SU-DHL-6 (cell line): Measurements from ENCODE around the gene PPP2R3A.

ENCODE experiments used
- H2AFZ ChIP-seq: fragments of 200-600 bp; sonication (generic); 2 replicates; pipeline ENCODE4 v1.6.1; 2014; ENCODE audit warnings: low read depth, mild to moderate bottlenecking, moderate library complexity, mixed read lengths, antibody characterized with exemption, low read length; ENCODE audit not compliant: severe bottlenecking
- H3F3A ChIP-seq: fragments of 200-600 bp; shearing (Covaris generic); 2 replicates; pipeline ENCODE4 v1.6.0; 2016; ENCODE audit warnings: antibody characterized with exemption, mild to moderate bottlenecking; ENCODE audit not compliant: insufficient read depth
- H3K27ac ChIP-seq: fragments of 200-600 bp; sonication (generic); 2 replicates; pipeline ENCODE4 v1.5.1; 2016; ENCODE audit warnings: low read depth, mild to moderate bottlenecking, low read length, moderate library complexity, mixed read lengths
- H3K27me3 ChIP-seq: fragments of 200-600 bp; sonication (generic), shearing (Covaris generic); 2 replicates; pipeline ENCODE4 v1.6.0; 2014; ENCODE audit warnings: mild to moderate bottlenecking, low read length
- H3K36me3 ChIP-seq: fragments of 200-600 bp; sonication (generic); 2 replicates; pipeline ENCODE4 v1.6.1; 2014; ENCODE audit warnings: mild to moderate bottlenecking, low read length, mixed read lengths
- H3K4me2 ChIP-seq: fragments of 300-600, 200-600 bp; shearing (Covaris generic), sonication (generic); 2 replicates; pipeline ENCODE4 v1.6.0; 2014; ENCODE audit warnings: low read length, low read depth, mild to moderate bottlenecking; ENCODE audit not compliant: poor library complexity, severe bottlenecking
- H3K4me3 ChIP-seq: fragments of 200-600 bp; sonication (generic); 2 replicates; pipeline ENCODE4 v1.5.1; 2014; ENCODE audit warnings: antibody characterized with exemption, low read length, mild to moderate bottlenecking, mixed read lengths; ENCODE audit not compliant: insufficient read depth, poor library complexity, severe bottlenecking
- H3K79me2 ChIP-seq: fragments of 200-600 bp; sonication (generic); 2 replicates; pipeline ENCODE4 v1.6.1; 2014; ENCODE audit warnings: mild to moderate bottlenecking, low read length, moderate library complexity; ENCODE audit not compliant: insufficient read depth
- H3K9ac ChIP-seq: fragments of 200-600 bp; sonication (generic); 2 replicates; pipeline ENCODE4 v1.7.0; 2014; ENCODE audit warnings: mild to moderate bottlenecking, low read length
- H3K9me2 ChIP-seq: fragments of 200-600 bp; sonication (generic); replicated peaks from 2 replicates; pipeline ENCODE4 v1.6.1; 2014; ENCODE audit warnings: low read length; ENCODE audit not compliant: insufficient read depth
- H3K9me3 ChIP-seq: fragments of 200-600 bp; sonication (generic); 2 replicates; pipeline ENCODE4 v1.6.1; 2014; ENCODE audit warnings: low read length, mixed read lengths; ENCODE audit not compliant: insufficient read depth
- H4K20me1 ChIP-seq: fragments of 200-600 bp; sonication (generic); 2 replicates; pipeline ENCODE4 v1.6.1; 2014; ENCODE audit warnings: low read depth, mild to moderate bottlenecking, antibody characterized with exemption, low read length, moderate library complexity, mixed read lengths
- CTCF ChIP-seq: fragments of 200-600 bp; sonication (generic); IDR thresholded peaks from one replicate; pipeline ENCODE4 v1.5.1; 2017; ENCODE audit warnings: antibody characterized with exemption, mild to moderate bottlenecking, low read length, moderate library complexity; ENCODE audit not compliant: insufficient read depth, poor library complexity, severe bottlenecking
- EZH2phosphoT487 ChIP-seq: fragments of 200-600 bp; sonication (generic), shearing (Covaris generic); conservative IDR thresholded peaks from 2 replicates; pipeline ENCODE4 v1.6.1; 2018; ENCODE audit warnings: mild to moderate bottlenecking, antibody characterized with exemption, low read length, moderate library complexity, mixed read lengths

PPP2R3A gene

GRCh38 chr3:135975053-135975452 is 9.5 kb downstream of the PPP2R3A start:
- Histone ChIP-seq H4K20me1 (no peaks in the 10 kb centered on the region), H2AFZ (no peak overlapping the region), H3F3A (no peaks in the 10 kb centered on the region), H3K4me2 (no peak overlapping the region), H3K36me3 (no peaks in the 10 kb centered on the region), H3K27me3 (no peaks in the 10 kb centered on the region), H3K9me3 (no peaks in the 10 kb centered on the region), H3K27ac (no peak overlapping the region), H3K9me2 (no peaks in the 10 kb centered on the region), H3K79me2 (no peaks in the 10 kb centered on the region), H3K9ac (no peak overlapping the region), H3K4me3 (no peak overlapping the region)
- TF ChIP-seq CTCF = no peak
- no peak for TF ChIP-seq EZH2phosphoT487

GRCh38 chr3:135975536-135975935 is 10.0 kb downstream of the PPP2R3A start:
- no peaks in the 10 kb centered on the region for H3K79me2 ChIP-seq
- H3K4me3 ChIP-seq = no peak overlapping the region
- no peak overlapping the region for H3K9ac ChIP-seq
- H3F3A ChIP-seq = no peaks in the 10 kb centered on the region
- H4K20me1 ChIP-seq = no peaks in the 10 kb centered on the region
- H3K27ac ChIP-seq = no peak overlapping the region
- H3K36me3 ChIP-seq = no peaks in the 10 kb centered on the region
- TF ChIP-seq EZH2phosphoT487 (no peak), CTCF (no peak)
- no peak overlapping the region for H2AFZ ChIP-seq
- no peaks in the 10 kb centered on the region for H3K27me3 ChIP-seq
- no peaks in the 10 kb centered on the region for H3K9me2 ChIP-seq
- H3K4me2 ChIP-seq = no peak overlapping the region
- H3K9me3 ChIP-seq = no peaks in the 10 kb centered on the region

- H3K4me2 ChIP-seq = no peak overlapping the region
- no peak overlapping the region for H3K9ac ChIP-seq
- H3K4me3 ChIP-seq = no peak overlapping the region
- H3K27ac ChIP-seq = no peak overlapping the region
- no peak overlapping the region for H2AFZ ChIP-seq
- no peaks in the 10 kb centered on the region for H3K36me3 ChIP-seq
- no peaks in the 10 kb centered on the region for H4K20me1 ChIP-seq
- H3K9me2 ChIP-seq = no peaks in the 10 kb centered on the region
- no peaks in the 10 kb centered on the region for H3F3A ChIP-seq
- no peaks in the 10 kb centered on the region for H3K79me2 ChIP-seq
- TF ChIP-seq CTCF (no peak), EZH2phosphoT487 (no peak)
- H3K27me3 ChIP-seq = no peaks in the 10 kb centered on the region
- H3K9me3 ChIP-seq = no peaks in the 10 kb centered on the region
Observed at GRCh38 chr3:135980343-135980742, 14.8 kb downstream of the PPP2R3A start.
